ENCODE measurements around the gene IKBKE.

The IKBKE gene

GRCh38 chr1:206497774-206498173 lies 27.5 kb downstream of the IKBKE start:
- DNase-seq, result no peak

- DNase-seq, result no peak
Observed at GRCh38 chr1:206498685-206499084, 28.4 kb downstream of the IKBKE start.

- DNase-seq, result no peak
Observed at GRCh38 chr1:206500046-206500445, 29.8 kb downstream of the IKBKE start.

DNA sequence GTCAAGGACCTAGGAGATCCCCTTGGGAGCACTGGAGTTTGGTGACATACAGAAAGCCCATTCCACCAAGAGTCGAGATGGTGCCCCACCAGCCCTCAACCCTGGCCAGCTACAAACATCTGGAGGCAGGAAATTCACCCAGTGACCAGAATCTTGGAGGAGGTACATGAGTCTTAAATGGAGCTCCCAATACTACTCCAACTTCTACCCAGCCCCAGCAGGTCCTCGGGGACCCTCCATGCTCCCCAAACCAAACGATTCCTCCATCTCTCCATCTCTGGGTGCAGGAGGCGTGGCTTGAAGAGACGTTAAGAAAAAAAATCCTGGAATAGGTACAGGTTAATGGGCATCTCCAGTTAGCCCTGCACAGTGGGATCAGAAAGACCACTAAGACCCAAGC lies 31.6 kb downstream of the IKBKE start:
- no peak for DNase-seq

DNA sequence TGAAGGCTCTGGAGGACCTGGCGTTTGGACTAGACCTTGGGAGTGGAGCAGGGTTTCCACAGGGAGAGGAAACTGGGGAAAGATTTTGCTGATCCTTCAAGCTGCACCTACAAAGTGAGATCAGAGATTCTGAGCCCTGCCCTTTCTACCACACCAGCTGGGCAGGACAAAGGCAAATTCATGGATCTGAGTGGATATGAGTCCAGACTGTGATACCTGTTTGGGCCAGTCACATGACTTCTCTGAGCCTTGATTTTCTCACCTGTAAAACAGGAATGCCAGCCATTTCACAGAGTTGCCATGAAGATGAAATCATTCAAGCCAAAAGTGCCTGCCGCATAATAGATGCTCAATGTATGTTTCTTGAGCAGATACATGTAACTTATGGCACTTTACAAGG lies 32.1 kb downstream of the IKBKE start:
- no peak for DNase-seq

DNA sequence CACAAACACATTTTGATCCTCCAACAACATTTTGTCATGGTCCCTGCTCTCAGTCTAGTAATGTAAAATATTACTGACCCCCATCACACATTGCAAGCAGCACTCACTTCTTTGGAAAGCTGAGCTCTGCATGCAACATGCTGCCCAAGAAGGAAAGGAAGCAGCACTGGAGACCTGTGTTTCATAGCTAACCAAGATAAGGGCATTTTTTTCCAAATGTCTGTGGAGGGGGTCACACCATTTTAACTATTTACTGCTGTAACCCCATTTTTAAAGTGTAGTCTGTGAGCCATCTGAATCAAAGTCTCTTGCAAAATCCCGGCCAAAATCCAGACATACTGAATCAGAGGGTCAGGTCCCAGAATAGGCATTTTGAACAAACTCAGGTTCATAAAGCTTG lies 32.5 kb downstream of the IKBKE start:
- DNase-seq, result no peak

DNA sequence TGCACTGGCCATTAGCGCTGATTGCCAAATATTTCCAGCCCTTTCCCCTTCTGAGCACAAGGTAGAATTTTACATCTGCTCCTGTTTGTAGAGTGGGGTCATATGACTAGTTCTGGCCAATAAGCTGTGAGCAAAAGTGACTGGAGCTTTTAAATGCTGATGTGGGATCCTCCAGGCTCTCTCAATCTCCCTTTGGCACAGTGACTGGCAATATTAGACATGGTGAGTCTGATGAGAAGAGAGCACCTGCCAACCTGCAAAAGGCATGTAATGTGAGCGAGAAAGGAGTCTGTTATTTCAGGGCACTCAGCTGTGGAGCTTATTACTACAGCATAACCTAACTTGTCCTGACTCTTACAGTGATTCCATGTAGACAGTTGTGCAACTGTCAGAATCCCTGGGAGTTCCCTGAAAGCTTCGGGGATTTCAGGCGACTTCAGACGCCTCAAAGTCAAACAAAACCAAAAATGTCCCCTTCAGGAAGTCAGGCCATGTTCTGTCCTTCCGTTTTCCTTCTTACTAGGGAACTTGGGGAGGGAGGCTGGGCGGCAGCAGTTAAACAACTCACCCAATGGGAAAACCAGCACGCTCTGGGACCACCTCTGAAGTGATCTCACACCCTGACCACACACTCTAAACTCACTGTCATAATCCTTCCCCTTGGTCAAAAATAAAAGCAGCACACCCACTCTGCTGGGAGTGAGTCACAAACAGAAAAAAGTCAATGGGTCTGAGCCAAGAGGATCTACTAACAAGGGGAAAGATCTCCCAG lies 33.5 kb downstream of the IKBKE start:
- peak; percentile 96 for DNase-seq

GRCh38 chr1:206504363-206504713 lies 34.1 kb downstream of the IKBKE start:
- DNase-seq, result no peak

GRCh38 chr1:206505702-206506355 lies 35.6 kb downstream of the IKBKE start:
- DNase-seq, result no peak

DNA sequence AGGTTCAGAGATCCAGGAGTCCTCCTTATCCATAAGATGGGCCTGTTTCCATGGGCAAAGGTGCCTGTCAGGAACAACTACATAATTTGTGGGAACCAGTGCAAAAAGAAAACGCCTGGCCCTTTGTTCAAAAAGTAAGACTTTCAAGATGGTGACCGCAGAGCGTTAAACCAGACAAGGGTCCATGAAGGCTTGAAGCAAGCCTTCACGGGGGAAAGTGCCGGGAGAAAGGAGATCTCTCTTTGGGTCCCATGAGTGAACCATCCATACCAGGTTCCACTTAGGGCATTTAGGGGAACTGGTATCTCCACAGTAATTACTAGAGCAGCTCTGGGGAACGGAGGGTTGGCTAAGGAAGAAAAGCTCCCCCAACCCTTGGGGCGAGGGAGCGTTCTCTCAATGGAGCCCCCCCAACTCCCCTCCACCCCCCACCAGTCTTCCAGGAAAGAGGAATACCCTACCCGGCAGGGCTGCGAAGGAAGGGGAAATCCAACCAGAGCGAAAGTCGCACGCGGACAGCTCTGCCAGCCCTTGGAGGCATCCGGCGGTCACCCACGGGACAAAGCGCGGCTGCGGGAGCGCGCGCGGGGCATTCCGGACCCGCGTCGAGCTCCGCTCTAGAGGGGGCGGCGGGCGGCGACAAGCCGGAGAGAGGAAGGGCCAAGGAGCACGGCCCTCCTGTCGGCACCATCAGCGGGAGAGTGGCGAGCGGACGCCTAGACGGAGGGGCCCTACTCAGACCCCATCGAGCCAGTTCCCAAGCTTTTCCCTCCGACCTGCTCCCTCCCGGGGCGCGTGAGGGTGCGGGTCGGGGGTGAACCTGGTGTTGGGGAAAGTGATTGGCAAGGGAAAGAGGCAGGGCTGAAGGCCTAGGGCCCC lies 36.4 kb downstream of the IKBKE start:
- no peak for DNase-seq

DNA sequence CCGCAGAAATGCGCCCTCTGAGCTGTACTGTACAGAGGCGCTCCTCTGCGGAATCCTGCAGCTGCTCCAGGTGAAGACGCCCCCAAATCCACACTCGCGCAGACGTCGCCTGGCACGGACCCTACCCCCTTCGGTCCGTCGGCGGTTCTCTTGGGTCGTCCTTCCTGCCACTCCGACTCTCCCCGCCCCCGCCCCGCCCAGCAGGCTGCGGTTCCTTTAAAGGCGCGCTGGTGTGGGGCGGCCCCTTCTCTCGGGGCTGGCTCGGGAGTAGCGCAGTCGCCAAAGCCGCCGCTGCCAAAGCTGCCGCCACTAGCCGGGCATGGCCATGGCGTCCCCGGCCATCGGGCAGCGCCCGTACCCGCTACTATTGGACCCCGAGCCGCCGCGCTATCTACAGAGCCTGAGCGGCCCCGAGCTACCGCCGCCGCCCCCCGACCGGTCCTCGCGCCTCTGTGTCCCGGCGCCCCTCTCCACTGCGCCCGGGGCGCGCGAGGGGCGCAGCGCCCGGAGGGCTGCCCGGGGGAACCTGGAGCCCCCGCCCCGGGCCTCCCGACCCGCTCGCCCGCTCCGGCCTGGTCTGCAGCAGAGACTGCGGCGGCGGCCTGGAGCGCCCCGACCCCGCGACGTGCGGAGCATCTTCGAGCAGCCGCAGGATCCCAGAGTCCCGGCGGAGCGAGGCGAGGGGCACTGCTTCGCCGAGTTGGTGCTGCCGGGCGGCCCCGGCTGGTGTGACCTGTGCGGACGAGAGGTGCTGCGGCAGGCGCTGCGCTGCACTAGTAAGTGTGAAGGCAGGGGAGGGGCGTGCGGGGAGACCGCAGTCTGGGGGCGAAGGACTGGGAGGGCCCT lies 37.2 kb downstream of the IKBKE start, which contains the start of gene RASSF5:
TSS of gene RASSF5 (plus strand) at position 248 of the 846 bp plus-strand sequence. CDS start at position 320, 72 bp downstream.
- peak; percentile 65 for DNase-seq

DNA sequence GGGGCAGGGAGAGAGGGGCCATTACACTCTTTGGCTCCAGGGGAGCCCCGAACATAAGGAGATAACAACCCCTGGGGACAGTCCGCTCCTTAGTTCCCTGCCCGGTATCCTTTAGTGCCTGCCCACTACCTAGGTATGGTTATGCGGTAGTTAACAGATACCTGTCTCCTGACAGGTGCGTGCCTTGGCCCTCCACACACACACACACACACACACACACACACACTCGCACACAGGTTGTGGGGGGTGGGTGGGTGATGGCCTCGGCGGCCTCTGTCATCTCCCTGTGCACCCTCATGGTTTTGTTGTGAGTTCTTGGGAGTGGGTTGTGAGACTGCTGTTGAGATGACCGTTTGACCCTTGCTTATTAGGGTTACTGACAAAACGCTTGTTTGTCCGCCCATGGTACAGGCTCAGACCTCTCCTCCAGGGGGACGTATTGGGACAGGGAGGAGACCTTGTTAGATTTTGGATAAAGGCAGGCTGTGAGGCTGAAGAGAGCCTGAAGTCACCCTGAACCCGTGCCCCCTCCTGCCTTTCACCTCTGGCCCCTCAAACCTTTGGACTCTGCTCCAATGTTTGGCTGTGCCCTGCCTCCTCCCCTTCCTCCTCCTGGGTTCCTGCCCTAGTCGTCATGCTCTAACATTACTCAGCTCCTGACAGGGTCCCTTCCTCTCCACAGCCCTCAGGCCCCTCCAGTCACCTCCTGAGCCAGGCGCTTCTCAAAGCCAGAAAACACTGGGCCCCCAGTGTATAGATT lies 38.0 kb downstream of the IKBKE start:
- DNase-seq, result no peak

- peak; percentile 55 for DNase-seq
Observed at GRCh38 chr1:206508956-206509355, 38.7 kb downstream of the IKBKE start.

GRCh38 chr1:206509612-206510257 lies 39.5 kb downstream of the IKBKE start:
- DNase-seq, result no peak

- no peak for DNase-seq
Observed at GRCh38 chr1:206510371-206510770, 40.1 kb downstream of the IKBKE start.

DNA sequence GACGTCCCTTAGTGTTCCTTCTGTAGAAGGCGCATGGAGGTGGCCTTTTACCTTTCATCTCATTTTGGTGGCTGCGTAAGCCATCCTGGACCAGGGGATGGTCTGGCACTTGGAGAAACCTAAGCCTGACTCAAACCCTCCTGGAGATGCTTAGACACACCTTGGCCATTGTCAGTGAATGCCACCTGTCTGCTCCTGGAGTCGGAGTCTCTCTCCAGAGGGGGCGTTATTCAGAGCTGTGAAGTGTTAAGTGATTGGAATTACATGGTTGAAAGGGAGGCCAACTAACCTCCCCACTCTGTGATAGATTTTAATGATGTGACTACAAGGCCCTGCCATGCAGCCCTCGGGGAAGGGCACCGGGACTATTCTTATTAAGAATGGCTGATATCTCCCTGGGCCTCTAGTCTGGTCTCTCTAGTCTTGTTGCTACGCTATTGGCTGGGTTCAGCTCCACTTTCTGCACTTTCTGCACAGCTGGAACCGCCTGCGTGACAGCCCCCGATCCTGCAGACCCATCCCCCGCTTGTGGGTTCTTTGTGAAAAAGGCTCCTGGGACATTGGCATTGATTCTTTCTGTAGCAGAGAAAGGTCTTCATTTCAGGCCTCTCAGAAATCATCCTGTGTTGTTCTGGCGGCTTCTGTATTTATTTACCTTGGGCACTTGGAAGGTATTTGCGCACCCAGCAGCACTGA lies 41.2 kb downstream of the IKBKE start:
- no peak for DNase-seq

GRCh38 chr1:206512058-206512850 lies 42.0 kb downstream of the IKBKE start:
- no peak for DNase-seq

GRCh38 chr1:206512851-206513180 lies 42.5 kb downstream of the IKBKE start:
- DNase-seq, result no peak

GRCh38 chr1:206513312-206514111 lies 43.2 kb downstream of the IKBKE start:
- DNase-seq, result peak; percentile 89
